Prostate gland (tissue), 2 donors: ENCODE results near the gene MYO5A.

ENCODE experiments used
- CTCF ChIP-seq, 4 experiments: fragments of 200-600 bp in 2 of 4; fragments of 450-650 bp in 2 of 4; sonication (generic) in 2 of 4; IDR thresholded peaks; 1 replicate in 3 of 4; 2 replicates in 1 of 4; pipeline ENCODE4 v1.5.1; 2016 to 2019; ENCODE audit warnings: antibody characterized with exemption in 4 of 4, mild to moderate bottlenecking in 2 of 4, moderate library complexity in 2 of 4
- POLR2A ChIP-seq: fragments of 450-650 bp; IDR thresholded peaks from one replicate; pipeline ENCODE4 v1.6.1; 2016; ENCODE audit warnings: antibody characterized with exemption, mild to moderate bottlenecking
- POLR2AphosphoS5 ChIP-seq: sonication (generic); formaldehyde crosslinking; IDR thresholded peaks from one replicate; pipeline ENCODE4 v1.6.1; 2017; ENCODE audit warnings: antibody characterized with exemption

GRCh38 chr15:52520421-52520820 lies 8.3 kb downstream of the MYO5A start:
- TF ChIP-seq CTCF (IDR thresholded peaks at IDR 0.05) = no peak
- TF ChIP-seq POLR2A = no peak
- TF ChIP-seq POLR2AphosphoS5 = no peak
